Psoas muscle (tissue), 8 donors: Measurements from ENCODE around the gene MALRD1. TPM values are rescaled to one million over a fixed set of nuclear protein-coding genes. Genes with fewer than 3 reads are reported as not detected.
"Not testable (repeated sequence)": the region's sequence is repeated elsewhere in the genome, so short reads cannot be mapped to it uniquely, and the experiment has no call there.

Source experiments
- ATAC-seq, 4 donors: fragments of 200-7000 bp; cut with Tn5 transposase; one replicate each; pipeline ENCODE4 v1.9.1; 2020; ENCODE audit warnings: moderate library complexity in 3 of 4, mild to moderate bottlenecking in 2 of 4
- DNase-seq, 2 donors: peaks; one replicate each; pipeline ENCODE4 v3.0.0-alpha.2; 2020
- H3K27ac ChIP-seq: fragments of 200-600 bp; one replicate; pipeline ENCODE4 v1.8.0; 2022
- H3K27me3 ChIP-seq, 3 donors: fragments of 200-600 bp in 1 of 3; one replicate each; pipeline versions ENCODE4 v1.6.1 to v1.8.0; 2013 to 2022; ENCODE audit warnings: low read length in 2 of 3, mild to moderate bottlenecking in 2 of 3, moderate library complexity in 1 of 3; ENCODE audit not compliant: insufficient read depth in 3 of 3
- H3K36me3 ChIP-seq, 2 donors: fragments of 200-600 bp in 1 of 2; one replicate each; pipeline versions ENCODE4 v1.6.1 to v1.8.0; 2013 to 2022; ENCODE audit warnings: low read depth in 1 of 2, mild to moderate bottlenecking in 1 of 2, moderate library complexity in 1 of 2; ENCODE audit not compliant: insufficient read depth in 1 of 2
- H3K4me1 ChIP-seq: fragments of 200-600 bp; one replicate; pipeline ENCODE4 v1.8.0; 2022
- H3K4me3 ChIP-seq: fragments of 200-600 bp; one replicate; pipeline ENCODE4 v1.8.0; 2022; ENCODE audit warnings: mild to moderate bottlenecking
- H3K9me3 ChIP-seq: fragments of 200-600 bp; one replicate; pipeline ENCODE4 v1.8.0; 2022
- CTCF ChIP-seq: fragments of 200-600 bp; IDR thresholded peaks from one replicate; pipeline ENCODE4 v1.8.0; 2022; ENCODE audit warnings: antibody characterized with exemption
- WGBS, 3 donors: extraction: QIAGEN DNeasy Blood & Tissue Kit; methylation state at CpG; one replicate each; pipeline versions ENCODE4 v1.1.6 to v1.1.7; 2013; 5-methylcytosine and 5-hydroxymethylcytosine counted together
- intact Hi-C, 2 donors: fragments of 100-400 bp; cut with DNase I; formaldehyde crosslinking; loops; one replicate each; pipeline versions ENCODE4 v1.11.0 to v1.14.2; 2022
- polyA plus RNA-seq, 3 donors: library from polyadenylated mRNA; stranded (reverse); fragments of 200-250 nt; gene quantifications; one replicate each; pipeline ENCODE4 v1.2.3, GENCODE V29; 2013
- total RNA-seq, 4 donors: library from RNA; stranded (reverse); fragmentation: NEBNext Ultra II Directional in 2 of 4; extraction: Animal tissue kit (Norgen Biotek cat#: 25700) in 2 of 4; gene quantifications; one replicate each; pipeline versions ENCODE4 v1.2.1 to v1.2.4, GENCODE V29; 2021 to 2023
- donor health status: healthy with polysubstance abuse.
- donor health status: DM: no; HTN: no; CAD: no; lungs with moderate emphysema.
- donor health status: Bipolar disorder and iron deficiency.
- donor health status: healthy.
- donor health status: DM: yes; HTN: yes; CAD: no.
- donor health status: DM: no; HTN: no; CAD: no.
- donor health status: DM: no; HTN: no; CAD: no.
- donor health status: DM: yes; HTN: yes; CAD: no.

Gene MALRD1
- total and polyA plus RNA-seq, 7 donors = 0.12 to 0.39 (median 0.27) TPM; not detected in 3

GRCh38 chr10:19730907-19731217 lies 682.3 kb downstream of the MALRD1 start:
- Histone ChIP-seq H3K27ac (no peak overlapping the region), H3K4me1 (no peaks in the 10 kb centered on the region), H3K36me3 (no peaks in the 10 kb centered on the region), H3K27me3 (no peaks in the 10 kb centered on the region), H3K9me3 (peaks cover 9% of the 10 kb centered on the region), H3K4me3 (no peak overlapping the region)
- DNase-seq (no peak), ATAC-seq (no peak)
- intact Hi-C loops = no loop called here
- no peak for TF ChIP-seq CTCF

DNA sequence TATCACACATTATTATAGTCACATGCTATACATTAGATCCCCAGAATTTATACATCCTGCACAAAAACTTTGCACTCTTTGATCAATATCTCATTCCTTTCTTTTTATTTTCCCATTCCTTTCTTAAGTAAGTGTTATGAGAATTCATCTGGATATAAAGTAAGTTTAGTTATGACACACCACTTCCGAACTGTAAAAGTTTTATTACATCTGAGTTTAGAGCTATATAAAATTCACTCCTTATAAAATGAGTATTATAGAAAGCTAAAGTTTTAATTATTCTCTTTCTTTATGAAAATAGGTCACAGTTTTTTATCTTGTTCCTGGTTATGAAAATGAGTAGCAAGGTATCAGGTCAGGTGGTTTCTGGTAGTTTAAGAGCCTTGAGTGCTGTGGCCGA lies 683.0 kb downstream of the MALRD1 start:
- Histone ChIP-seq H3K4me3 (no peak overlapping the region), H3K36me3 (no peaks in the 10 kb centered on the region), H3K9me3 (peaks cover 7% of the 10 kb centered on the region), H3K27ac (no peak overlapping the region), H3K4me1 (no peaks in the 10 kb centered on the region), H3K27me3 (no peaks in the 10 kb centered on the region)
- 93 to 99% (median 96%) methylated on average over 2 of the region's 2 CpGs for WGBS, 3 donors
- intact Hi-C loops = no loop called here
- ATAC-seq (no peak), DNase-seq (no peak)
- no peak for TF ChIP-seq CTCF

GRCh38 chr10:19738440-19738839 lies 689.8 kb downstream of the MALRD1 start:
- H3K4me1 ChIP-seq = no peaks in the 10 kb centered on the region
- ATAC-seq = no peak
- H3K27me3 ChIP-seq = no peaks in the 10 kb centered on the region
- TF ChIP-seq CTCF = no peak
- no peaks in the 10 kb centered on the region for H3K36me3 ChIP-seq
- DNase-seq = no peak
- intact Hi-C loops = no loop called here
- H3K27ac ChIP-seq = no peak overlapping the region
- H3K9me3 ChIP-seq = peaks cover 4% of the 10 kb centered on the region
- WGBS, 3 donors = 100% methylated on average over 1 of the region's 1 CpG
- H3K4me3 ChIP-seq = no peak overlapping the region

GRCh38 chr10:19739232-19739631 lies 690.6 kb downstream of the MALRD1 start:
- peak; percentile 37 to 77 (median 54) for ATAC-seq
- DNase-seq, intact Hi-C loops: not testable (repeated sequence)

DNA sequence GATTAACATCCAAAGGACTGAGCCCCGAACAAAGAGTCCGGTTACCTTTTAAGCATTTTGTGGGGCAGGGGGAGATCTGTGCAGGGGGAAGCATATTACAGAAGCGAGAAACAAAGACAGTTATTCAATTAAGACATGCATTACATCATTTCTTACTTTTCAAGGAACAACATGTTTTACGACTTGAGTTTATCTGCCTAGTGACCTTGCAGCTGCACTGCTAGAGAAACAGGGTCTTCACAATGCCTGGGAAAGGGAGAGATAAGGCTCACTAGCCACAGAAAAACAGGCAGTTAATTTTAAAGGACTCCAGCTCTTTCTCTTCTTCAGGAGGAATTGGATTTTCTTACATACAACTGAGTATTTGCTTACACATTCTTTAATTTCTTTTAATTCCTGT lies 693.5 kb downstream of the MALRD1 start:
- H3K27ac ChIP-seq, H3K4me1 ChIP-seq, H3K36me3 ChIP-seq, H3K9me3 ChIP-seq, H3K27me3 ChIP-seq, DNase-seq, H3K4me3 ChIP-seq, ATAC-seq, intact Hi-C loops: not testable (repeated sequence)
- 56 to 66% (median 60%) methylated on average over 4 of the region's 4 CpGs for WGBS, 3 donors

More at GRCh38 chr10:19739232-19739631, 690.6 kb downstream of the MALRD1 start:
- H3K9me3 ChIP-seq, H3K27me3 ChIP-seq, H3K4me1 ChIP-seq, H3K4me3 ChIP-seq, H3K36me3 ChIP-seq, H3K27ac ChIP-seq: not testable (repeated sequence)
- 51 to 70% (median 52%) methylated on average over 7 of the region's 7 CpGs for whole genome bisulfite sequencing, 3 donors

- H3K27me3 ChIP-seq = no peaks in the 10 kb centered on the region
- H3K36me3 ChIP-seq = no peaks in the 10 kb centered on the region
- intact Hi-C loops = no loop called here
- no peak overlapping the region for H3K4me3 ChIP-seq
- peak in 2 of 4 donors; percentile 36 to 58 for ATAC-seq
- no peak for DNase-seq
- no peaks in the 10 kb centered on the region for H3K4me1 ChIP-seq
- no peaks in the 10 kb centered on the region for H3K9me3 ChIP-seq
- TF ChIP-seq CTCF = no peak
- 49 to 53% (median 52%) methylated on average over 4 of the region's 4 CpGs for WGBS, 3 donors
- H3K27ac ChIP-seq = no peak overlapping the region
These were observed 697.1 kb downstream of the MALRD1 start for GRCh38 chr10:19745672-19746071.
